Measurements from ENCODE around the gene DYRK1A.

DNA sequence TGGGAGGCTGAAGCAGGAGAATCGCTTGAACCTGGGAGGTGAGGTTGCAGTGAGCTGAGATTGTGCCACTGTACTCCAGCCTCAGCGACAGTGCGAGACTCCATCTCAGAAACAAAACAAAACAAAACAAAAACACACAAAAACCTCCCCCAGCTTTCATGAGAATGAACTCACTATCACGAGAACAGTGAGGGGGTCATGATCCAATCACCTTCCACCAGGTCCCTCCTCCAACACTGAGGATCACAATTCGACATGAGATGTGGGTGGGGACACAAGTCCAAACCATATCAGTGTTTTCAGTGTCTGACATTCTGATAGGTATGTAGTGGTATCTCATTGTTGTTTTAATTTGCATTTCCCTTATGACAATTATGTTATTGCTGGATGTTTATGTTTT, 31.5 kb upstream of the DYRK1A start:
- TF ChIP-seq, protein P1, sequence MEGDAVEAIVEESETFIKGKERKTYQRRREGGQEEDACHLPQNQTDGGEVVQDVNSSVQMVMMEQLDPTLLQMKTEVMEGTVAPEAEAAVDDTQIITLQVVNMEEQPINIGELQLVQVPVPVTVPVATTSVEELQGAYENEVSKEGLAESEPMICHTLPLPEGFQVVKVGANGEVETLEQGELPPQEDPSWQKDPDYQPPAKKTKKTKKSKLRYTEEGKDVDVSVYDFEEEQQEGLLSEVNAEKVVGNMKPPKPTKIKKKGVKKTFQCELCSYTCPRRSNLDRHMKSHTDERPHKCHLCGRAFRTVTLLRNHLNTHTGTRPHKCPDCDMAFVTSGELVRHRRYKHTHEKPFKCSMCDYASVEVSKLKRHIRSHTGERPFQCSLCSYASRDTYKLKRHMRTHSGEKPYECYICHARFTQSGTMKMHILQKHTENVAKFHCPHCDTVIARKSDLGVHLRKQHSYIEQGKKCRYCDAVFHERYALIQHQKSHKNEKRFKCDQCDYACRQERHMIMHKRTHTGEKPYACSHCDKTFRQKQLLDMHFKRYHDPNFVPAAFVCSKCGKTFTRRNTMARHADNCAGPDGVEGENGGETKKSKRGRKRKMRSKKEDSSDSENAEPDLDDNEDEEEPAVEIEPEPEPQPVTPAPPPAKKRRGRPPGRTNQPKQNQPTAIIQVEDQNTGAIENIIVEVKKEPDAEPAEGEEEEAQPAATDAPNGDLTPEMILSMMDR (IDR thresholded peaks at IDR 0.05; ENCODE audit: low read depth, low read length) = no peak
- TF ChIP-seq MYC (IDR thresholded peaks at IDR 0.05; ENCODE audit: low read depth, low read length) (no peak), POLR2A (IDR thresholded peaks at IDR 0.05; ENCODE audit: extremely low read depth, insufficient read length) (no peak)
- TF ChIP-seq, protein P2, sequence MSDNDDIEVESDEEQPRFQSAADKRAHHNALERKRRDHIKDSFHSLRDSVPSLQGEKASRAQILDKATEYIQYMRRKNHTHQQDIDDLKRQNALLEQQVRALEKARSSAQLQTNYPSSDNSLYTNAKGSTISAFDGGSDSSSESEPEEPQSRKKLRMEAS (IDR thresholded peaks at IDR 0.05; ENCODE audit: low read depth, low read length) = no peak

All from NB4 (cell line).